OCI-LY7 (cell line): Measurements from ENCODE around the gene DPYD. TPM values are rescaled to one million over a fixed set of nuclear protein-coding genes. Genes with fewer than 3 reads are reported as not detected.

Source experiments
- BruUV-seq: library from RNA; stranded (reverse); fragments of 400-500 nt; replicated peaks from 2 replicates; lab custom pipeline; 2021; lab: Mats Ljungman, UMichigan
- CTCF ChIA-PET: fragments of 300-600 bp; sonication (Branson Sonifier 250); formaldehyde crosslinking; loops from one replicate; lab custom pipeline; 2022; ENCODE audit warnings: antibody characterized with exemption; ENCODE audit not compliant: unreplicated experiment; lab: Charles Lee
- POLR2A ChIA-PET: fragments of 300-600 bp; sonication (Branson Sonifier 250); formaldehyde crosslinking; loops from one replicate; lab custom pipeline; 2022; ENCODE audit warnings: antibody characterized with exemption; lab: Charles Lee
- DNase-seq: peaks from one replicate; pipeline ENCODE4 v3.0.0-alpha.2; 2015; ENCODE audit warnings: low spot score
- H2AFZ ChIP-seq: fragments of 200-600 bp; sonication (generic), shearing (Covaris generic); 2 replicates; pipeline ENCODE4 v1.6.1; 2014; ENCODE audit warnings: mild to moderate bottlenecking, antibody characterized with exemption, low read length, moderate library complexity
- H3K27ac ChIP-seq: fragments of 200-600 bp; sonication (generic); 2 replicates; pipeline ENCODE4 v1.5.1; 2014; ENCODE audit warnings: mixed run types, low read depth, mild to moderate bottlenecking, moderate library complexity, low read length, inconsistent platforms; ENCODE audit not compliant: poor library complexity, severe bottlenecking
- H3K36me3 ChIP-seq: fragments of 200-600 bp; sonication (generic); 2 replicates; pipeline ENCODE4 v1.6.1; 2014; ENCODE audit warnings: mild to moderate bottlenecking, antibody characterized with exemption, low read length, moderate library complexity, mixed read lengths; ENCODE audit not compliant: insufficient read depth
- H3K4me1 ChIP-seq: fragments of 200-600 bp; sonication (generic); 2 replicates; pipeline ENCODE4 v1.5.1; 2014; ENCODE audit warnings: mild to moderate bottlenecking, low read length; ENCODE audit not compliant: insufficient read depth, poor library complexity, severe bottlenecking
- H3K4me2 ChIP-seq: fragments of 200-600 bp; sonication (generic); 2 replicates; pipeline ENCODE4 v1.6.1; 2014; ENCODE audit warnings: mild to moderate bottlenecking, low read length
- H3K4me3 ChIP-seq: fragments of 200-600 bp; sonication (generic); 2 replicates; pipeline ENCODE4 v1.5.1; 2014; ENCODE audit warnings: mild to moderate bottlenecking, low read depth, low read length; ENCODE audit not compliant: poor library complexity, severe bottlenecking
- H3K79me2 ChIP-seq: fragments of 200-600 bp; sonication (generic); 2 replicates; pipeline ENCODE4 v1.6.1; 2016; ENCODE audit warnings: low read depth, mild to moderate bottlenecking, low read length, moderate library complexity, mixed read lengths; ENCODE audit not compliant: insufficient read depth
- H3K9me2 ChIP-seq: fragments of 200-600 bp; sonication (generic); 2 replicates; pipeline ENCODE4 v1.6.1; 2016; ENCODE audit warnings: mild to moderate bottlenecking, low read length, mixed read lengths; ENCODE audit not compliant: insufficient read depth
- H3K9me3 ChIP-seq: fragments of 200-600 bp; sonication (generic); 2 replicates; pipeline ENCODE4 v1.6.1; 2014; ENCODE audit warnings: mild to moderate bottlenecking, mixed run types, low read length, mixed read lengths
- H4K20me1 ChIP-seq: fragments of 200-600 bp; sonication (generic); 2 replicates; pipeline ENCODE4 v1.6.1; 2014; ENCODE audit warnings: mild to moderate bottlenecking, antibody characterized with exemption, low read length, moderate library complexity, mixed read lengths; ENCODE audit not compliant: insufficient read depth
- CTCF ChIP-seq: fragments of 200-600 bp; sonication (generic); conservative IDR thresholded peaks from 2 replicates; pipeline ENCODE4 v1.5.1; 2014; ENCODE audit warnings: mild to moderate bottlenecking, antibody characterized with exemption, low read length, moderate library complexity, mixed read lengths
- EZH2phosphoT487 ChIP-seq: fragments of 200-600 bp; sonication (generic); IDR thresholded peaks from 2 replicates; pipeline ENCODE4 v1.6.1; 2018; ENCODE audit warnings: low read depth, borderline replicate concordance, mild to moderate bottlenecking, mixed run types, antibody characterized with exemption, low read length, moderate library complexity, mixed read lengths
- intact Hi-C: fragments of 100-400 bp; cut with micrococcal nuclease; formaldehyde crosslinking; loops from one replicate; pipeline ENCODE4 v1.10.0; 2022; ENCODE audit not compliant: unreplicated experiment
- total RNA-seq, 2 experiments: library from RNA; depleted of rRNA in 1 of 2; stranded (reverse); fragments of >200 nt in 1 of 2; shearing (Covaris generic) in 1 of 2; gene quantifications; 2 replicates each; pipeline ENCODE4 v1.2.3, GENCODE V29; 2014 to 2022

The DPYD gene
- total RNA-seq, 2 experiments from 2014 or later: 5.5 to 13.4 TPM

- no peaks in the 10 kb centered on the region for H4K20me1 ChIP-seq
- no peaks in the 10 kb centered on the region for H3K4me1 ChIP-seq
- H3K9me2 ChIP-seq: no peaks in the 10 kb centered on the region
- POLR2A ChIA-PET: interaction anchor here (0.6 kb wide), 1 partner anchor 376 kb away, joined by 3 read pairs; no protein-coding TSS in a partner anchor
- H3K79me2 ChIP-seq: no peaks in the 10 kb centered on the region
- no peak overlapping the region for H2AFZ ChIP-seq
- H3K4me2 ChIP-seq: no peak overlapping the region
- BruUV-seq: no TSS peak
- H3K36me3 ChIP-seq: no peaks in the 10 kb centered on the region
- no peak overlapping the region for H3K27ac ChIP-seq
- no peaks in the 10 kb centered on the region for H3K9me3 ChIP-seq
- TF ChIP-seq CTCF: no peak
- no peak for TF ChIP-seq EZH2phosphoT487
- intact Hi-C loops: no loop called here
- no peak overlapping the region for H3K4me3 ChIP-seq
- DNase-seq: no peak
- CTCF ChIA-PET: no interaction called here
Observed at GRCh38 chr1:97412166-97412565, 508.7 kb downstream of the DPYD start.

GRCh38 chr1:97396463-97396862 is 524.4 kb downstream of the DPYD start:
- intact Hi-C loops: no loop called here
- no peaks in the 10 kb centered on the region for H4K20me1 ChIP-seq
- no peaks in the 10 kb centered on the region for H3K9me2 ChIP-seq
- DNase-seq: no peak
- H3K4me2 ChIP-seq: no peak overlapping the region
- ChIA-PET POLR2A (no interaction called here), CTCF (no interaction called here)
- H2AFZ ChIP-seq: no peak overlapping the region
- no peak overlapping the region for H3K4me3 ChIP-seq
- BruUV-seq: no TSS peak
- H3K4me1 ChIP-seq: no peaks in the 10 kb centered on the region
- no peaks in the 10 kb centered on the region for H3K9me3 ChIP-seq
- TF ChIP-seq CTCF (no peak), EZH2phosphoT487 (no peak)
- no peak overlapping the region for H3K27ac ChIP-seq
- no peaks in the 10 kb centered on the region for H3K79me2 ChIP-seq
- no peaks in the 10 kb centered on the region for H3K36me3 ChIP-seq

DNA sequence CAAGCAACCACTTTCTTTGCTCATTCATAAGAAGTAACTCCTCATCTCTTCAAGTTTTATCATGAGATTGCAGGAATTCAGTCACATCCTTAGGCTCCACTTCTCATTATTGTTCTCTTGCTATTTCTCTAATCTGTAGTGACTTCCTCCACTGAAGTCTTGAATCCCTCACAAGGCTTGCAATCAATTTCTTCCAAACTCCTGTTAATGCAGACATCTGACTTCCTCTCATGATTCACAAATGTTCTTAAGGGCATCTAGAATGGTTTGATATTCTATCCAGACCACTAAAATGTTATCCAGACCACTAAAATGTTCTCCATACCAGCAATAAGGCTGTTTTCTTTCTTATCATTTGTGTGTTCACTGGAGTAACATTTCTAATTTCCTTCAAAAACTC is 528.1 kb downstream of the DPYD start:
- no peak for DNase-seq
- CTCF ChIA-PET: no interaction called here
- H3K4me3 ChIP-seq: no peak overlapping the region
- no peaks in the 10 kb centered on the region for H3K4me1 ChIP-seq
- intact Hi-C loops: no loop called here
- H3K79me2 ChIP-seq: no peaks in the 10 kb centered on the region
- BruUV-seq: no TSS peak
- H2AFZ ChIP-seq: no peak overlapping the region
- H3K9me2 ChIP-seq: no peaks in the 10 kb centered on the region
- no peaks in the 10 kb centered on the region for H3K36me3 ChIP-seq
- TF ChIP-seq CTCF: no peak
- no peak for TF ChIP-seq EZH2phosphoT487
- H3K27ac ChIP-seq: no peak overlapping the region
- H4K20me1 ChIP-seq: no peaks in the 10 kb centered on the region
- no peak overlapping the region for H3K4me2 ChIP-seq
- H3K9me3 ChIP-seq: no peaks in the 10 kb centered on the region
- POLR2A ChIA-PET: interaction anchor here (0.6 to 0.7 kb wide), 2 partner anchors 18 to 111 kb away, joined by 3 read pairs; no protein-coding TSS in a partner anchor
